Muscle layer of colon (tissue), 2 donors: ENCODE data around the gene NTPCR.

ENCODE experiments used
- H3K27ac ChIP-seq: one replicate; pipeline ENCODE4 v1.7.0; 2013; ENCODE audit warnings: low read depth, mild to moderate bottlenecking, low read length, moderate library complexity
- H3K27me3 ChIP-seq, 2 donors: one replicate each; pipeline ENCODE4 v1.7.0; 2013; ENCODE audit warnings: low read length in 2 of 2, mild to moderate bottlenecking in 2 of 2; ENCODE audit not compliant: insufficient read depth in 2 of 2, control insufficient read depth in 1 of 2
- H3K36me3 ChIP-seq: one replicate; pipeline ENCODE4 v1.7.0; 2013; ENCODE audit warnings: mild to moderate bottlenecking, low read length; ENCODE audit not compliant: insufficient read depth
- H3K4me1 ChIP-seq: one replicate; pipeline ENCODE4 v1.7.0; 2013; ENCODE audit warnings: mild to moderate bottlenecking, low read length; ENCODE audit not compliant: insufficient read depth
- H3K4me3 ChIP-seq, 2 donors: one replicate each; pipeline ENCODE4 v1.7.0; 2013; ENCODE audit warnings: low read length in 2 of 2, low read depth in 1 of 2, mild to moderate bottlenecking in 1 of 2, moderate library complexity in 1 of 2
- H3K9ac ChIP-seq: one replicate; pipeline ENCODE4 v1.7.0; 2013; ENCODE audit warnings: low read length
- H3K9me3 ChIP-seq: one replicate; pipeline ENCODE4 v1.7.0; 2013; ENCODE audit warnings: mild to moderate bottlenecking, low read length
- donor health status: abdominal sarcoma.
- donor health status: Adenocarcinoma of cecum.

NTPCR gene

GRCh38 chr1:233006108-233006507 is 55.7 kb downstream of the NTPCR start:
- H3K4me3 ChIP-seq: no peak overlapping the region
- no peak overlapping the region for H3K9ac ChIP-seq
- H3K4me1 ChIP-seq: no peaks in the 10 kb centered on the region
- no peaks in the 10 kb centered on the region for H3K36me3 ChIP-seq
- no peaks in the 10 kb centered on the region for H3K9me3 ChIP-seq
- no peaks in the 10 kb centered on the region for H3K27me3 ChIP-seq
- H3K27ac ChIP-seq: no peak overlapping the region

- no peaks in the 10 kb centered on the region for H3K27me3 ChIP-seq
- no peaks in the 10 kb centered on the region for H3K4me1 ChIP-seq
- H3K9me3 ChIP-seq: no peaks in the 10 kb centered on the region
- H3K4me3 ChIP-seq: no peak overlapping the region
- H3K9ac ChIP-seq: no peak overlapping the region
- no peaks in the 10 kb centered on the region for H3K36me3 ChIP-seq
- H3K27ac ChIP-seq: no peak overlapping the region
Observed at GRCh38 chr1:233006541-233006973, 56.1 kb downstream of the NTPCR start.

- no peak overlapping the region for H3K27ac ChIP-seq
- no peaks in the 10 kb centered on the region for H3K27me3 ChIP-seq
- no peaks in the 10 kb centered on the region for H3K36me3 ChIP-seq
- H3K4me3 ChIP-seq: no peak overlapping the region
- no peaks in the 10 kb centered on the region for H3K4me1 ChIP-seq
- no peaks in the 10 kb centered on the region for H3K9me3 ChIP-seq
- H3K9ac ChIP-seq: no peak overlapping the region
Observed at GRCh38 chr1:233010146-233010545, 59.7 kb downstream of the NTPCR start.

GRCh38 chr1:233012021-233012420 is 61.6 kb downstream of the NTPCR start:
- Histone ChIP-seq H3K9me3 (no peaks in the 10 kb centered on the region), H3K4me1 (no peaks in the 10 kb centered on the region), H3K4me3 (no peak overlapping the region), H3K27me3 (no peaks in the 10 kb centered on the region), H3K9ac (no peak overlapping the region), H3K27ac (no peak overlapping the region), H3K36me3 (no peaks in the 10 kb centered on the region)

GRCh38 chr1:233015965-233016364 is 65.6 kb downstream of the NTPCR start:
- H3K27ac ChIP-seq: no peak overlapping the region
- no peak overlapping the region for H3K4me3 ChIP-seq
- H3K4me1 ChIP-seq: no peaks in the 10 kb centered on the region
- no peaks in the 10 kb centered on the region for H3K9me3 ChIP-seq
- H3K36me3 ChIP-seq: no peaks in the 10 kb centered on the region
- no peaks in the 10 kb centered on the region for H3K27me3 ChIP-seq
- no peak overlapping the region for H3K9ac ChIP-seq

GRCh38 chr1:233016798-233017197 is 66.4 kb downstream of the NTPCR start:
- H3K36me3 ChIP-seq: no peaks in the 10 kb centered on the region
- no peak overlapping the region for H3K4me3 ChIP-seq
- H3K4me1 ChIP-seq: no peaks in the 10 kb centered on the region

GRCh38 chr1:233019083-233019482 is 68.7 kb downstream of the NTPCR start:
- Histone ChIP-seq H3K27ac (no peak overlapping the region), H3K27me3 (no peaks in the 10 kb centered on the region), H3K36me3 (no peaks in the 10 kb centered on the region), H3K4me3 (no peak overlapping the region), H3K9ac (no peak overlapping the region), H3K9me3 (no peaks in the 10 kb centered on the region), H3K4me1 (no peaks in the 10 kb centered on the region)

More at GRCh38 chr1:233016798-233017197, 66.4 kb downstream of the NTPCR start:
- Histone ChIP-seq H3K9me3 (no peaks in the 10 kb centered on the region), H3K27ac (no peak overlapping the region), H3K27me3 (no peaks in the 10 kb centered on the region), H3K9ac (no peak overlapping the region)

GRCh38 chr1:233019778-233020325 is 69.4 kb downstream of the NTPCR start:
- no peaks in the 10 kb centered on the region for H3K4me1 ChIP-seq
- H3K27ac ChIP-seq: no peak overlapping the region
- no peak overlapping the region for H3K9ac ChIP-seq
- no peaks in the 10 kb centered on the region for H3K9me3 ChIP-seq
- no peaks in the 10 kb centered on the region for H3K27me3 ChIP-seq
- no peaks in the 10 kb centered on the region for H3K36me3 ChIP-seq
- H3K4me3 ChIP-seq: no peak overlapping the region

GRCh38 chr1:233020426-233020825 is 70.0 kb downstream of the NTPCR start:
- H3K9me3 ChIP-seq: no peaks in the 10 kb centered on the region
- H3K4me3 ChIP-seq: no peak overlapping the region
- no peak overlapping the region for H3K9ac ChIP-seq
- no peak overlapping the region for H3K27ac ChIP-seq
- no peaks in the 10 kb centered on the region for H3K4me1 ChIP-seq
- H3K27me3 ChIP-seq: no peaks in the 10 kb centered on the region
- no peaks in the 10 kb centered on the region for H3K36me3 ChIP-seq

GRCh38 chr1:233022246-233022645 is 71.8 kb downstream of the NTPCR start:
- Histone ChIP-seq H3K9me3 (no peaks in the 10 kb centered on the region), H3K9ac (no peak overlapping the region), H3K4me3 (no peak overlapping the region), H3K27ac (no peak overlapping the region), H3K4me1 (no peaks in the 10 kb centered on the region), H3K27me3 (no peaks in the 10 kb centered on the region), H3K36me3 (no peaks in the 10 kb centered on the region)

GRCh38 chr1:233024199-233024598 is 73.8 kb downstream of the NTPCR start:
- H3K4me1 ChIP-seq: no peaks in the 10 kb centered on the region
- H3K9ac ChIP-seq: no peak overlapping the region
- H3K36me3 ChIP-seq: no peaks in the 10 kb centered on the region
- H3K4me3 ChIP-seq: no peak overlapping the region
- no peaks in the 10 kb centered on the region for H3K27me3 ChIP-seq
- H3K9me3 ChIP-seq: no peaks in the 10 kb centered on the region
- H3K27ac ChIP-seq: no peak overlapping the region

- Histone ChIP-seq H3K27ac (no peak overlapping the region), H3K4me1 (no peaks in the 10 kb centered on the region), H3K4me3 (no peak overlapping the region), H3K9ac (no peak overlapping the region), H3K36me3 (no peaks in the 10 kb centered on the region), H3K9me3 (no peaks in the 10 kb centered on the region), H3K27me3 (no peaks in the 10 kb centered on the region)
Observed at GRCh38 chr1:233025157-233025556, 74.7 kb downstream of the NTPCR start.
